Panc1 (cell line): ENCODE results near the gene KRT15. TPM values are rescaled to one million over a fixed set of nuclear protein-coding genes. Genes with fewer than 3 reads are reported as not detected.

Experiments
- ATAC-seq: fragments of 200-7000 bp; cut with Tn5 transposase; 2 replicates; pipeline ENCODE4 v1.9.1; 2020; ENCODE audit warnings: mild to moderate bottlenecking, moderate library complexity
- BruUV-seq: library from RNA; stranded (reverse); fragments of 400-500 nt; replicated peaks from 2 replicates; lab custom pipeline; 2021; lab: Mats Ljungman, UMichigan
- CTCF ChIA-PET: fragments of 300-600 bp; sonication (Branson Sonifier 250); formaldehyde crosslinking; loops from one replicate; lab custom pipeline; 2022; ENCODE audit warnings: antibody characterized with exemption; lab: Charles Lee
- POLR2A ChIA-PET: fragments of 300-600 bp; sonication (Branson Sonifier 250); formaldehyde crosslinking; loops from one replicate; lab custom pipeline; 2022; ENCODE audit warnings: antibody characterized with exemption; lab: Charles Lee
- DNase-seq: peaks from one replicate; pipeline ENCODE4 v3.0.0-alpha.2; 2010; ENCODE audit warnings: low read depth, low spot score
- H3K27ac ChIP-seq: 2 replicates; pipeline ENCODE4 v1.5.1; 2011; ENCODE audit warnings: mild to moderate bottlenecking, low read length, inconsistent platforms
- H3K27me3 ChIP-seq: fragments of 200-500 bp; sonication (Bioruptor generic); 2 replicates; pipeline ENCODE4 v1.6.0; 2014; ENCODE audit warnings: low read length, inconsistent platforms; ENCODE audit not compliant: control insufficient read depth, insufficient read depth
- H3K36me3 ChIP-seq: fragments of 200-500 bp; sonication (Bioruptor generic); 2 replicates; pipeline ENCODE4 v1.5.1; 2014; ENCODE audit warnings: inconsistent platforms, mild to moderate bottlenecking, low read length, moderate library complexity; ENCODE audit not compliant: control insufficient read depth, insufficient read depth
- H3K4me1 ChIP-seq: 2 replicates; pipeline ENCODE4 v1.5.1; 2011; ENCODE audit warnings: inconsistent platforms, mild to moderate bottlenecking, low read length, moderate library complexity; ENCODE audit not compliant: control insufficient read depth, insufficient read depth
- H3K4me3 ChIP-seq, 2 experiments: 2 replicates each; pipeline ENCODE4 v1.5.1; 2011 to 2012; ENCODE audit warnings: low read depth in 2 of 2, low read length in 2 of 2, mild to moderate bottlenecking in 2 of 2, inconsistent platforms in 1 of 2, moderate library complexity in 1 of 2
- H3K9me3 ChIP-seq: fragments of 200-500 bp; sonication (Bioruptor generic); 2 replicates; pipeline ENCODE4 v1.5.1; 2014; ENCODE audit warnings: low read depth, mild to moderate bottlenecking, inconsistent platforms, low read length, moderate library complexity; ENCODE audit not compliant: control insufficient read depth, insufficient read depth
- POLR2AphosphoS5 ChIP-seq: IDR thresholded peaks from 2 replicates; pipeline ENCODE4 v1.6.1; 2012; ENCODE audit warnings: mild to moderate bottlenecking, low read depth, low read length, moderate library complexity
- SIN3A ChIP-seq: IDR thresholded peaks from 2 replicates; pipeline ENCODE4 v1.6.1; 2012; ENCODE audit warnings: low read depth, mild to moderate bottlenecking, low read length, moderate library complexity, borderline replicate concordance; ENCODE audit not compliant: insufficient read depth
- TCF7L2 ChIP-seq: IDR thresholded peaks from 2 replicates; pipeline ENCODE4 v1.6.1; 2011; ENCODE audit warnings: mild to moderate bottlenecking, low read depth, low read length, inconsistent platforms
- in situ Hi-C: cut with HindIII; loops from 2 replicates; pipeline ENCODE4 v1.10.0; 2016; ENCODE audit warnings: low sequenced_read_pairs, low pct_unique_long_range_greater_than_20kb
- intact Hi-C: fragments of 100-400 bp; cut with micrococcal nuclease; formaldehyde crosslinking; loops from one replicate; pipeline ENCODE4 v1.10.0; 2022; ENCODE audit not compliant: unreplicated experiment
- total RNA-seq: library from RNA; stranded (reverse); gene quantifications from one replicate; pipeline ENCODE4 v1.2.1, GENCODE V29; 2021; ENCODE audit not compliant: unreplicated experiment
- TF ChIP-seq, protein P1 (sequence below): fragments of 450-650 bp; IDR thresholded peaks from 2 replicates; pipeline ENCODE4 v1.5.1; 2017; ENCODE audit warnings: mild to moderate bottlenecking
- TF ChIP-seq, protein P2 (sequence below), 2 experiments: IDR thresholded peaks; 2 replicates each; pipeline ENCODE4 v1.6.1; 2011 to 2012; ENCODE audit warnings: low read depth in 2 of 2, control low read depth in 1 of 2, low read length in 1 of 2, mild to moderate bottlenecking in 1 of 2, moderate library complexity in 1 of 2; ENCODE audit not compliant: insufficient read depth in 1 of 2

KRT15 gene
- total RNA-seq, 1 experiment from 2014 or later: 70.4 TPM

DNA sequence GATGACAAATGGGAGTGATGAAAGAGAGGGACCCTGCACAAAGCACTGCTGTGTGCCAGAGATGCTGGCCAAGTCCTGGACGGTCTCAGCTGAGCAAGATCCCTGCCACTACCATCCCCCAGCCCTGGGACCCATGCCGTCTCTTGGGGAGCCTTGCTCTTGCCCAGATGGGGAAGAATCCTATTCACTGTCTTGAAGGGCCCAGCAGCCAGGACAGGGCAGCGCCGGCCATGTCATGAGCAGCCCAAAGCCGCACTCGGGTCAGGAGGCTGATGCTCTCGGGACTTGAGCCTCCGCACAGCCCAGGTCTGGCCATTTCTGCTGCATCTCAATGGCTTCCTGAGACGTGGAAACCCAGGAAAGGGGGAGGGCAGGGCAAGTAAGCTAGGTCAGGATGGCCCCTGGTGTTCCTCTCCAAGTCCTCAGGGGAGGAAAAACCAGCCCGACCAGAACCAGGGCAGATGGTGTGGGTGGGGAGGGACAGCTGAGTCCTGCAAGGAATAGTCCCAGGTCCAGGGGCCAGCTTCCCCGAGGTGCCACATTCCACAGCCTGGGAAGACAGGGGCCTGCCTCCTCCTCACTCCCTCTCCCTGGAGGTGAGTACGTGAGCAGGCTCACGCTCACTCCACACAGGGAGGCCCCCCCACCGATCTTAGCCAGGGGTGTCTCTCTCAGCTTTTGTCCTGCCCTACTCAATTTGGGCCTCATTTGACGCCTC lies 17.2 kb upstream of the KRT15 start:
- intact Hi-C loops: no loop called here
- DNase-seq (no peak), ATAC-seq (no peak)
- Histone ChIP-seq H3K27me3 (no peaks in the 10 kb centered on the region), H3K27ac (peak overlapping the region; percentile 70), H3K36me3 (no peaks in the 10 kb centered on the region), H3K9me3 (no peaks in the 10 kb centered on the region), H3K4me1 (peaks cover 68% of the 10 kb centered on the region), H3K4me3 (no peak overlapping the region)
- CTCF ChIA-PET: interaction anchor here (0.8 to 1.6 kb wide), 2 partner anchors 13 to 113 kb away, joined by 5 to 12 read pairs; no protein-coding TSS in a partner anchor
- POLR2A ChIA-PET: no interaction called here
- BruUV-seq: no TSS peak
- in situ Hi-C loops: loop anchor here (25.0 kb wide), 1 partner anchor 101 kb away; no protein-coding TSS in a partner anchor
- TF ChIP-seq POLR2AphosphoS5 (no peak), SIN3A (no peak), TCF7L2 (no peak)
- TF ChIP-seq, protein P1, sequence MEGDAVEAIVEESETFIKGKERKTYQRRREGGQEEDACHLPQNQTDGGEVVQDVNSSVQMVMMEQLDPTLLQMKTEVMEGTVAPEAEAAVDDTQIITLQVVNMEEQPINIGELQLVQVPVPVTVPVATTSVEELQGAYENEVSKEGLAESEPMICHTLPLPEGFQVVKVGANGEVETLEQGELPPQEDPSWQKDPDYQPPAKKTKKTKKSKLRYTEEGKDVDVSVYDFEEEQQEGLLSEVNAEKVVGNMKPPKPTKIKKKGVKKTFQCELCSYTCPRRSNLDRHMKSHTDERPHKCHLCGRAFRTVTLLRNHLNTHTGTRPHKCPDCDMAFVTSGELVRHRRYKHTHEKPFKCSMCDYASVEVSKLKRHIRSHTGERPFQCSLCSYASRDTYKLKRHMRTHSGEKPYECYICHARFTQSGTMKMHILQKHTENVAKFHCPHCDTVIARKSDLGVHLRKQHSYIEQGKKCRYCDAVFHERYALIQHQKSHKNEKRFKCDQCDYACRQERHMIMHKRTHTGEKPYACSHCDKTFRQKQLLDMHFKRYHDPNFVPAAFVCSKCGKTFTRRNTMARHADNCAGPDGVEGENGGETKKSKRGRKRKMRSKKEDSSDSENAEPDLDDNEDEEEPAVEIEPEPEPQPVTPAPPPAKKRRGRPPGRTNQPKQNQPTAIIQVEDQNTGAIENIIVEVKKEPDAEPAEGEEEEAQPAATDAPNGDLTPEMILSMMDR: no peak
- TF ChIP-seq, protein P2, sequence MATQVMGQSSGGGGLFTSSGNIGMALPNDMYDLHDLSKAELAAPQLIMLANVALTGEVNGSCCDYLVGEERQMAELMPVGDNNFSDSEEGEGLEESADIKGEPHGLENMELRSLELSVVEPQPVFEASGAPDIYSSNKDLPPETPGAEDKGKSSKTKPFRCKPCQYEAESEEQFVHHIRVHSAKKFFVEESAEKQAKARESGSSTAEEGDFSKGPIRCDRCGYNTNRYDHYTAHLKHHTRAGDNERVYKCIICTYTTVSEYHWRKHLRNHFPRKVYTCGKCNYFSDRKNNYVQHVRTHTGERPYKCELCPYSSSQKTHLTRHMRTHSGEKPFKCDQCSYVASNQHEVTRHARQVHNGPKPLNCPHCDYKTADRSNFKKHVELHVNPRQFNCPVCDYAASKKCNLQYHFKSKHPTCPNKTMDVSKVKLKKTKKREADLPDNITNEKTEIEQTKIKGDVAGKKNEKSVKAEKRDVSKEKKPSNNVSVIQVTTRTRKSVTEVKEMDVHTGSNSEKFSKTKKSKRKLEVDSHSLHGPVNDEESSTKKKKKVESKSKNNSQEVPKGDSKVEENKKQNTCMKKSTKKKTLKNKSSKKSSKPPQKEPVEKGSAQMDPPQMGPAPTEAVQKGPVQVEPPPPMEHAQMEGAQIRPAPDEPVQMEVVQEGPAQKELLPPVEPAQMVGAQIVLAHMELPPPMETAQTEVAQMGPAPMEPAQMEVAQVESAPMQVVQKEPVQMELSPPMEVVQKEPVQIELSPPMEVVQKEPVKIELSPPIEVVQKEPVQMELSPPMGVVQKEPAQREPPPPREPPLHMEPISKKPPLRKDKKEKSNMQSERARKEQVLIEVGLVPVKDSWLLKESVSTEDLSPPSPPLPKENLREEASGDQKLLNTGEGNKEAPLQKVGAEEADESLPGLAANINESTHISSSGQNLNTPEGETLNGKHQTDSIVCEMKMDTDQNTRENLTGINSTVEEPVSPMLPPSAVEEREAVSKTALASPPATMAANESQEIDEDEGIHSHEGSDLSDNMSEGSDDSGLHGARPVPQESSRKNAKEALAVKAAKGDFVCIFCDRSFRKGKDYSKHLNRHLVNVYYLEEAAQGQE (IDR thresholded peaks at IDR 0.05; ENCODE audit: insufficient read depth in 1 of 2, low read depth in 2 of 2, low read length in 1 of 2): no peak

DNA sequence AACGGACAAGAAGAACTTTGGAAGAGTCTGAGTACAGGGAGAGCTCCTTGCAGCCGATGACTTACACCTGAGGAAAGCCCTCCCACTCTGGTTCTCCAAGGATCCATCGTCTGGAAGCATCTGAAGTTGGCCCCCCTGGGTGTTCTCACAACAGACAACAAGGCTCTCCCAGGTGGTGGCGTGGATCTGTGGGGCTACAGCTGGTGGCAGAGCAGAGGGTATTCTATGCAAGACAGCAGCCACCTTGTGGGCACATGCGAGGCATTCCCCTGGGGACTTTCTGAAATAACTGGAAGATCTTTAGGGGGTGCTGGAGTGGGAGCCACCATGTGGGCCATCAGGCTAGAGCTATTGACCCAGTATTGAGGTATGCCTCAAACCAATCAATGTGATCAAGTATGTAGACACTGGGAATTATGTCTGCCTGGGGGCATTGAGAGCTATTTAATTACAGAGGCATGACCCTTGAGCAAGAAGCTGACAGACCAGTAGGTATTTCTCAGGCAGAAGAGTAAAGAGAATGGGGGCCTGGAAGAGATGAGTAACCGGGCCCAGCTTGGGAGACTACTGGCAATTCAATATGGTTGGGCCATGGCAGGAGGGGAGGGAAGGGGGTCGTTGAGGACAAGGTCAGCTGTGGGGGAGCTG lies 16.3 kb upstream of the KRT15 start:
- H3K4me1 ChIP-seq: peaks cover 68% of the 10 kb centered on the region
- POLR2A ChIA-PET: interaction anchor here (0.7 kb wide), 2 partner anchors 62 to 372 kb away, joined by 3 to 5 read pairs; no protein-coding TSS in a partner anchor
- CTCF ChIA-PET: interaction anchor here (1.1 kb wide), 1 partner anchor 8 kb away, joined by 6 read pairs; no protein-coding TSS in a partner anchor

More for the DNA sequence above, 16.3 kb upstream of the KRT15 start:
- no peak for DNase-seq
- Histone ChIP-seq H3K9me3 (no peaks in the 10 kb centered on the region), H3K4me3 (no peak overlapping the region), H3K36me3 (no peaks in the 10 kb centered on the region), H3K27ac (peak overlapping the region; percentile 70; the same call in 1 of the 2 replicates), H3K27me3 (no peaks in the 10 kb centered on the region)
- no TSS peak for BruUV-seq
- no peak for ATAC-seq
- in situ Hi-C loops: loop anchor here (25.0 kb wide), 1 partner anchor 102 kb away; no protein-coding TSS in a partner anchor
- intact Hi-C loops: no loop called here
- TF ChIP-seq, protein P1: no peak
- no peak for TF ChIP-seq TCF7L2
- TF ChIP-seq, protein P2 (IDR thresholded peaks at IDR 0.05; ENCODE audit: insufficient read depth in 1 of 2, low read depth in 2 of 2, low read length in 1 of 2): no peak
- TF ChIP-seq POLR2AphosphoS5: no peak
- TF ChIP-seq SIN3A: no peak
